GM18870 (cell line): Measurements from ENCODE around the gene ZNF554.
"Not testable (repeated sequence)": the region's sequence is repeated elsewhere in the genome, so short reads cannot be mapped to it uniquely, and the experiment has no call there.

ENCODE experiments used
- ATAC-seq: cut with Tn5 transposase; IDR thresholded peaks from one replicate; pipeline ENCODE4 v1.9.1; 2021; ENCODE audit warnings: moderate library complexity; ENCODE audit not compliant: unreplicated experiment

ZNF554 gene

DNA sequence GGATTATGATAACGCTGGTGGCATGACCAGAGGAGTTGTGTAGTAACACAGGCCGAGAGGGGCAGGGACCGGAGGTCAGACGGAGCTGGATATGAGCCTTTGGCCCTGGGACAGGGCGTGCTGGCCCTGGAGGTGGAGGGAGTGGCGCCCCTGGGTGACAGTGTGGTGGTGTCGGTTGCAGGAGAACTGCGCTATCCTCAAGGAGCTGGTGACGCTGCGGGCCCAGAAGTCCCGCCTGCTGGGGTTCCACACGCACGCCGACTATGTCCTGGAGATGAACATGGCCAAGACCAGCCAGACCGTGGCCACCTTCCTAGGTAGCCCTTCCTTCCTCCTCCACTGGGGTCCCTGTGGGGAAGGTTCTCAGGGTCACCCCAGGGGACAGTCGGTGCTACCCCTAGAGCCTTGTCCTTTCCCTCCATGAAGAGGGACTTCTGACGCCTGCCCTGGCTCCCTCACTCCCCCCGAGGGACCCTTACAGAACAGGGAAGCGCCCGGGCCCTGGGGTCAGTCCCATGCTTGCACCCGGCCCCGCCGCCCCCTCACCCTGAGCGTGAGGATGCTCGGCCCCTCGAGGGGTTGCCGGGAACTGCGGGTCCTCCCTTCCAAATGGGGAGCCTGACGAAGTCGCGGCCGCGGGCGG, 12.8 kb upstream of the ZNF554 start:
- no peak for ATAC-seq

DNA sequence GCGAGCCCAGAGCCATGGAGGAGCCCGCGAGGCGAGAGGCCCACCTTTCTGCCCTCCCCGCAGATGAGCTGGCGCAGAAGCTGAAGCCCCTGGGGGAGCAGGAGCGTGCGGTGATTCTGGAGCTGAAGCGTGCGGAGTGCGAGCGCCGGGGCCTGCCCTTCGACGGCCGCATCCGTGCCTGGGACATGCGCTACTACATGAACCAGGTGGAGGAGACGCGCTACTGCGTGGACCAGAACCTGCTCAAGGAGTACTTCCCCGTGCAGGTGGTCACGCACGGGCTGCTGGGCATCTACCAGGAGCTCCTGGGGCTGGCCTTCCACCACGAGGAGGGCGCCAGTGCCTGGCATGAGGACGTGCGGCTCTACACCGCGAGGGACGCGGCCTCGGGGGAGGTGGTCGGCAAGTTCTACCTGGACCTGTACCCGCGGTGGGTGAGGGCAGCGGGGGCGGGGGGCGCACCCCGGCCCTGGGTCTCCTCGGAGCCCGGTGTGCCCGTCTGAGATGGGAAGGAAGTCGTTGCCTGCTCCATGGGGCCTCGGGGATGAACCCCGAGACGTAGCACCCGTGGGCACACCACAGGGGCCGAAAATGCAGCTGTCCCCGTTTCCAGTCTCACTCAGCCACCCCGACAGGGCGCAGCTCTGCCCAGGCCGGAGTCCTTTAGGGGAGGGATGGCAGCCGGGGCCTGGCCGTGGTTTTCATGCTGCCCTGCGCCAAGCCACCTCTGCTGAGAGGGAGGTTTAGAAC, 12.1 kb upstream of the ZNF554 start:
- ATAC-seq, result no peak

DNA sequence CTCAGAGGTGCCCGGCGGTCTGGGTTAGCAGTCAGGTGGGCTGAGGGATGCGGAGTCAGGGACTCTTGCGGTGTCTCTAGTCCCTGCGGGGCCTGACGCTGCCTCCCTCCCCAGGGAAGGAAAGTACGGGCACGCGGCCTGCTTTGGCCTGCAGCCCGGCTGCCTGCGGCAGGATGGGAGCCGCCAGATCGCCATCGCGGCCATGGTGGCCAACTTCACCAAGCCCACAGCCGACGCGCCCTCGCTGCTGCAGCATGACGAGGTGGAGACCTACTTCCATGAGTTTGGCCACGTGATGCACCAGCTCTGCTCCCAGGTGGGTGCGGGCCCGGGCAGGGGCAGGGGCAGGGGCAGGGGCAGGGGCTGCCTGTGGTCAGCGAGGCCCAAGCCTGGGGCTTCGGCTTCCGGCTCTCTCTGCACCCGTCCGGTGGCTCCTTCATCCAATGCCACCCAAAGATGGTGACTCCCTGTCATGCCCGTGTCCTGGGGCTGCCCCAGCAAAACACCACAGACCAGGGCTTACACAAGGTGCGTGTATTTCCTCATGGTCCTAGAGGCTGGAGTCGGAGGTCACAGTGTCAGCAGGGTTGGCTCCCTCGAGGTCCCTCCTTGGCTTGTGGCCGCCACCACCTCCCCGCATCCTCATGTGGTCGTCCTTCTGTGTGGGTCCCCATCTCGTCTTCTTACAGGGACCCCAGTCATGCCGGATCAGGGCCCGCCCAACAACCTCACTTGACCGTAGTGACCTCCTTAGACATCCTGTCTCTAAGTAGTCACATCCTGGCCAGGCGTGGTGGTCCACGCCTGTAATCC, 11.3 kb upstream of the ZNF554 start:
- ATAC-seq, result no peak

DNA sequence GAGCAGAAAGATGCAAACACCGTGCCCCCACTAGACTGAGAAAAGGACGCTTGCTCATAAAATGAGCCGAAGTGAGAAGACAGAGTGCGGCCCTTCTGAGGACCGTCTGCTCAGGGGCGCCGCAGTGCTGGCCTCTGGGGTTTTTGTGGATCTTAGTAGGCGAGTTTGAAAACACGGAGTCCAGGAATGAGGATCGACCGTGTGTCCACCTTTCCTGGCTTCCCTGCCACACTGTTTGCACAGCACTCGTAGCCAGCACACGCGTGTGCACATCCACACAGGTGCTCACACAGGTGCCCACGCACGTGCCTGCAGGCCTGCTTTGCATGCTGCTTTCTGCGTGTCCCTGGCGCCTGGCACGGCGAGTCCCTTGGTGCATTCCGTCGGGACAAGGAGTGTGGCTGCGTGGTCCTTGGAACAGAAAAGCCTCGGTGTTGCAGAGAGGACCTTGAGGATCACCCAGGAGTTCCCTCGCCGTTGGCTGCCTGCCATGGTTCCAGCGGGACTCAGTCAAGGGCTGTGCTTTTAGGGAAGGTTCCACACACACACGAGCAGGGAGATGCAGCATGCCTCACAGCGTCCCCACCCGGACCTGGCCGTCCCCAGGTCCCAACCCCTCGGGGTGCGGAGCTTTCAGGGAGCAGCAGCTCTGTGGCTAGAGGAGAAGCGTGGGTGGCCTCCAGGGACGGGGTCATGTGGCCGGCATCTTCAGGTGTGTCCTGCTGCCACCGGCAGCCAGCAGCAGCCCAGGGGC, 10.1 kb upstream of the ZNF554 start:
- no peak for ATAC-seq

DNA sequence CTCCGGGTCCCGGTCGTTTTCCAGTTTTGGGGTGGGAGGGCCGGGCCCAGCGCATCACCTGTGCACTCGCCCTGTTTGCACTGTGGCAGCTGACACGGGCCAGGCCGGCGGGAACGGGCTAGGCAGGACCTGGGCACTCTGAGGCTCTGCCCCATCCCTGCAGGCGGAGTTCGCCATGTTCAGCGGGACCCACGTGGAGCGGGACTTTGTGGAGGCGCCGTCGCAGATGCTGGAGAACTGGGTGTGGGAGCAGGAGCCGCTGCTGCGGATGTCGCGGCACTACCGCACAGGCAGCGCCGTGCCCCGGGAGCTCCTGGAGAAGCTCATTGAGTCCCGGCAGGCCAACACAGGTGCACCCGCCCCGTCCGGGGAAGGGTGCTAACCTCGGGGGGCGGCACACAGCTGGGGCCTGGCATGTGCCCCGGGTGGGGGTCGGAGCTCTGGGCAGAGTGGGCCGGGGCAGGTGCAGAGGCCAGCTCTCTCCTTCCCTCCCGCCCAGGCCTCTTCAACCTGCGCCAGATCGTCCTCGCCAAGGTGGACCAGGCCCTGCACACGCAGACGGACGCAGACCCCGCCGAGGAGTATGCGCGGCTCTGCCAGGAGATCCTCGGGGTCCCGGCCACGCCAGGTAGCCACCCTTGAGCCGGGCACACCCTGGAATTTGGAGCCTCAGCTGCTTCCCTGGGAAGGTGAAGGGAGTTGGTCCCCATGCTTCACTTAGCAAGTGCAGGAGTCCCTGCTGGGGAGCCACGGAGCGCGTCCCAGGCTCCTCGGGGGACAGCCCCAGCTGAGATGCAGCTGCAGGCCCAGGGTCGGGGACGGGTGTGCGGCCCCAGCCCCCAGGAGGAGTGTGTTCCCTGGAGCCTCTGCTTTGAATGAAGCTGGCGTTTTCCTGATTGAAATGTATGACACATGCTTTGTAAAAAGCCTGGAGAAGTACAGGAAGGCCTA, 9.3 kb upstream of the ZNF554 start:
- no peak for ATAC-seq

DNA sequence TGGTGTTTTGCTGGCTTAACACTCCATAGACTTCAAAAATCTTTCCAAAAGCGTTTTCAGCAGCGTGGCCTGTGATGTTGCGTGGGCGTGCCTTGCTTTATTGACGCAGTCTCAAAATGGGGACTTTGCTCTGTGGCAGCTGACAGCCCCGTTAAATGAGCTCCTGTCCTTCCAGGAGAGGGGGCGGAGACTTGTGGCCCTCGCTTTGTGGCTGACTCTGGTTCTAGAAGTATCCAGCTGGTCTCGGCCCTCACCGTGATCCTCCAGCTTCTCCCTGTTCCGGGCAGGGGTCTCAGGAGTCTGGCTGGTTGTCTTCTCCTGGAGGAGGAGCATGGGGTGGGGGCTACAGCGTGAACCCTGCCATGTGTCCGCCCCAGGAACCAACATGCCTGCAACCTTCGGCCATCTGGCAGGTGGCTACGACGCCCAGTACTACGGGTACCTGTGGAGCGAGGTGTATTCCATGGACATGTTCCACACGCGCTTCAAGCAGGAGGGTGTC, 8.4 kb upstream of the ZNF554 start:
- ATAC-seq, result no peak

DNA sequence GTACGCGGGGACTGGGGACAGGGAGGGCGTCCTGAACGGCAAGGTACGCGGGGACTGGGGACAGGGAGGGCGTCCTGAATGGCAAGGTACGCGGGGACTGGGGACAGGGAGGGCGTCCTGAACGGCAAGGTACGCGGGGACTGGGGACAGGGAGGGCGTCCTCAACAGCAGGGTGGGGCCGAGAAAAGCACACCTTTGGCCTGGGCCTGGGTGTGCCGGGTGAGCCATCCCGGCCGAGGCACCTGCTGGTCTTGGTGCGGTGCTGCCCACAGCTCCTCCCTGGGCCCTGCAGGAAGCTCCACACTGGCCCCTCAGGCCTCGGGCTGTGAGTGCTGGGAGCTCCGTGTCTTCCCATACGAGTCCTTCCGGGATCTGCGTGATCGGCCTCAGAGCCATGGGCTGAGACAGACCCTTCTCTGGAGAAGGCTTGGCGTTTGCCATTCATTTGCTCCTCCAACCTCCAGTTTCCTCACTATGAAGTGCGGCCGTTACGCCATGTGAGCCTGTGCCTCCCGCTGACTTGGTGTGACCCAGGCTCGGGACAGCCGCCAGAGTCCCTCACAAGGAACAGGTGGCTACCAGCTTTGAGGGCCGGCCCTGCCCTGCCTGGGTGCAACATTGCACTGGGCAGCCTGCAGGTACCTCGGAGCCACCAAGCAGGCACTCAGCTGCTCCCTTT, 7.8 kb upstream of the ZNF554 start:
- no peak for ATAC-seq

DNA sequence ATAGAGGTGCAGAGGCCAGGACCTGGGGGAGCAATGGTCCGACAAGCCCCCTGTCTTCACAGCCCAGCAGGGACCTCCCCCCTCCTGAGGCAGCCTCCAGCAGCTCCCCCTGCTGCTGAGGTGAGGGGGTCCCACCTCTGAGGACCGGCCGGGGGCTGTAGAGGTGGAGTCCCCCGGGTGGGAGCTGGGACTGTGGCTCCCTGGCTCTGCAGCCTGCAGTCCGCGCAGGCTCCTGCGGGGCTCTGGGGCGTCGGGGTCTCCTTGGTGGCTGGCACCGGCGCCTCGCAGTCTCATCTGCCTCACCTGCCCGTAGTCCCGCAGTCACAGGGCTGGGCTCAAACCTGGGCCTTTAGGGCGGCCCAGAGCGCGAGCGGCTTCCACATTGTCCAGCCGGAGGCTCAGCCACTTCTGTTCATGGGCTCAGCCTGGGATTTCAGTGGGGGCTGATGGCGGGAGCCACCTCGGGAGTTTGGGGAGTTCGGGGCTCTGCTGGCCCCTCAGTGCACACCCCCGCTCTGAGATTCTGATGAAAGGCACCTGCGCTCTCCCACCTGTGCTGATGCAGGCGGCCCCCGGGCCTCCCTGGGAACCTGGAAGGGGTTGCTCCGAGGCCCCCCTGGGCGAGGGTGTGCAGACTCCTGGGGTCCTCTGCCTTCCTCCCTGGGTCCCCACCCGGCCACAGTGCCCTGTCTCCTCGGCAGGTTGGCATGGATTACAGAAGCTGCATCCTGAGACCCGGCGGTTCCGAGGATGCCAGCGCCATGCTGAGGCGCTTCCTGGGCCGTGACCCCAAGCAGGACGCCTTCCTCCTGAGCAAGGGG, 7.0 kb upstream of the ZNF554 start:
- no peak for ATAC-seq

DNA sequence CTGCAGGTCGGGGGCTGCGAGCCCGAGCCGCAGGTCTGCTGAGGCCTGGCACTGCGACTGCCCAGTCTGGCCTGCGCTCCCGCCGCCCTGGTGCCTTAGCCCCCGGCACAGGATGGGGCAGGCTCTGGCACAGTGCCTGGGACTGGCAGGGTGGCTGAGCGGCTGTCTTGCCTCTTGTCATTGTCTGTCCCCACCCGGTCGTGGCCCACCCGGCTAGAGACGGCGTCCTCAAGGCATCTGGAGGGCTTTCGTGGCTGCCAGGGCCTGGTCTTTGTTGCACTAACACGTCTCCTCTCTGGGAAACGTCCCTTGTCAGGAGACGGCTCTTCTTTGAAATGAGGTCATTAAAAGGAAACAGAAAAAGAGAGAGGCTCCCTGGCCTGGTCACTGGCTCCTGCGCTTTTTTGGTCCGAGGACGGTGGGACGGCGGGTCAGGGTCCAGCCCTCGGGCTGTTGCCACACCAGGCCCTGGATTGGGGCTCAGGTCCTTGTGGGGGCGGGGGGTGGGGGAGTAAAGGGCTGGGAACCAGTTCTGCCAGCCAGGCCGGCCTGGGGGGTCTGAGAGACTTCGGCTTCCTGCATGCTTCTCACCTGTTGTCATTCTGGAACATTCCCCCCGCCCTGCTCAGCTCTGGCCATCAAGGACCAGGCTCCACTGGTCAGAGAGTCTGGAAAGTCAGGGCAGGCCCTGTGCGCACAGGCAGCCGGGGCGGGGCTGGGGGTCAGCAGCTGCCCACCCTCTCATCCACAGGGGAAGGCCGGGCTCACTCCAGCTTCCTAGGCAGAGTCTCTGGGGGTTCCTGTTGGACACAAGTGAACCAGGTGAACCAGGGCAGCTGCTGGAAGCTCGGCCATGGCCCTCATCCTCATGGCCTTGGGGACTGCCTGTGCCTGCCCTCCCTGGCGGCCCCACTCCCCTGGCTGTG, 6.2 kb upstream of the ZNF554 start:
- ATAC-seq, result no peak

DNA sequence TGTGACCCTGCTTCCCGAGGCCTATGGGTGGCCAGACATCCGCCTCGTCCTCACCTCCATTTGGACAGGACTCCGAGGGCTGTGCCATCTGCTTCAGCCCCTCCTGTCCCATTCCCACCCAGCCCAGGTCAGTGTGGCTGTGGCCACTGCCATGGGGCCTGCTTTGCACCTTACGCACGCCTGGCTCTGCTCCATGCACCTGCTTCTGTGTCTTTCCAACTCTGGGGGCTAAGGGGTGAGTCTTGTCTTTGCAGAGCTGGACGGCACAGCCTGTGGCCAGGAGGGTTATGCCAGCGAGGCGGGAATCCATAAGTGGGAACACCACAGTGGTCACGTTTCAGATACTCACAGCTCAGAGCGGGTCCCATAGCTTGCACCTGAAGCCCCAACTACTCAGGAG, 5.2 kb upstream of the ZNF554 start:
- no peak for ATAC-seq

DNA sequence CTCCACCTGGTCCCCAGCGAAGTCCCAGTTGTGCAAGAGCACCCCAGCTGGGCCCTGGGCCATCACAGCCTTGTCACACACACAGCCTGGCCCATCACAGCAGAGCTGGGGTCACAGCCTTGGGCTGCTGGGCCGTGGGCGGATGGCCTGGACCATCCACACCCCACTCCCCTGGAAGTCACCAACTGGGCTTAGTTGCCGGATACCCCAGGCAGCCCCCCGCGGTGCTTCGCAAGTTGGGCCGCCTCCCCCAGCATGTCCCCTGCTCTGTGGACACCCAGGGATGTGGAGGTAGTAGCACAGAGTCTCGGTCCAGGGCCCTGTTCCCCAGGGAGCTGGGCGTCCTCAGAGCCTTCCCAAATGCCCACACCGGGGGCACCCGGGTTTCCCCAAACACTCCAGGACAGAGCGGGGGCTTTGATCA, 4.5 kb upstream of the ZNF554 start:
- ATAC-seq, result no peak

DNA sequence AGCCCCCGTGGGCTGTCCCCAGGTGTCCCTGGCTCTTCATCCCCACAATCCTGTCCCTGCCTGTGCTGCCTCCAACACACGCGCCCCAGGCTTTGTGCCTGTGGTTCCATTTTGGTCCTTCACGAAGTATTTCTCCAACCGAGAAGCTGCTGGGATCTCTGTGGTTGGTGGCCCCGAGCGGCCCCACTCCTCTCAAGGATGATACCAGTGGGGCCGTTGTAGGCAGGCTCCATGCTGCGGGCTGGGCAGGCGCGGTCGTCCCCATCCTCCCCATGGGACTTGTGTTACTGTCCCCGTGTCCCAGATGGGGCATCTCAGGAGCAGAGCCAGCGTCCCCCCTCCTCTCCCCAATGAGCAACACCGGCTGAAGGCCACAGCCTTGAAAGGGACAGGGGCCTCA, 3.7 kb upstream of the ZNF554 start:
- ATAC-seq, result no peak

DNA sequence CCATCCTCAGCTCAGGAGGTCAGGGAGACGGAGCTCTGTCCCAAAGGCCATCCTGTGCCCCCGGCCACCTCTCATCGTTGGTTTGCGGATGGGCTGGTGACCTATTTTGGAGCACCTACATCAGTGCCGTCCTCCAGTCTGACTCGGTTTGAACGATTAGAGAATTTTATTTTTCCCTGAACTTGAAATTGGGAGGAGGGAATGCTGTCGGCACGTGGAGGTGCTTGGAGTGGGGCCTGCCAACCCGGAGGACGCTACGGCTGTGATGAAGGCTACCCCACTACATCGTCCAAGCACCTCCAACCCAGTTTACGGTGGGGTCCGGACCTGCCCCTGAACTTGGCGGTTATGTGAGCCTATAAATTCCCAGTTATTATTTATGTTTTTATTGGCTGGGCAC, 3.0 kb upstream of the ZNF554 start:
- no peak for ATAC-seq

DNA sequence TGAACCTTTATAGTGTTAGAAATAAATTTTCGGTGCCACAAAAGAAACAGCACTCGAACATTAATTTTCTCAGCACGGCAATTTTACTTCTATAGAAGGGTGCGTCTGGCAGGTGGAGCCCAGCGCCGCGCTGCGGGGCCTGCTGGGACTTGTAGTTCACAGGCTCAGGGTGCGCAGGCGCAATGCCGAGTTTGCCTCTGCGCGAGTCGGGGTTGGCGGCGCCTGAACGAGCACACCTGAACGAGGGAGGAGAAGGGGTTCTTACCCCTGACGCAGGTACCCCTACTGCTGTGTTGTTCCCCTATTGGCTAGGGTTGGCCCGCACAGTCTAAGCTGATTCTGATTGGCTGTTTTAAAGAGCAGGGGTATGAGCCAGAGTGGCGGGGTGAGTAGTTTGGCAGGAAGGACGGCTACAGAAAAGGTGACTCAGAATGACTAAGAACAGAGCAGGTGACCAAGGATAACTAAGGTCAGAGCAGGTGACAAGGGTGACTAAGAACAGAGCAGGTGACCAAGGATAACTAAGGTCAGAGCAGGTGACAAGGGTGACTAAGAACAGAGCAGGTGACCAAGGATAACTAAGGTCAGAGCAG, 2.3 kb upstream of the ZNF554 start:
- ATAC-seq, result not testable (repeated sequence)

DNA sequence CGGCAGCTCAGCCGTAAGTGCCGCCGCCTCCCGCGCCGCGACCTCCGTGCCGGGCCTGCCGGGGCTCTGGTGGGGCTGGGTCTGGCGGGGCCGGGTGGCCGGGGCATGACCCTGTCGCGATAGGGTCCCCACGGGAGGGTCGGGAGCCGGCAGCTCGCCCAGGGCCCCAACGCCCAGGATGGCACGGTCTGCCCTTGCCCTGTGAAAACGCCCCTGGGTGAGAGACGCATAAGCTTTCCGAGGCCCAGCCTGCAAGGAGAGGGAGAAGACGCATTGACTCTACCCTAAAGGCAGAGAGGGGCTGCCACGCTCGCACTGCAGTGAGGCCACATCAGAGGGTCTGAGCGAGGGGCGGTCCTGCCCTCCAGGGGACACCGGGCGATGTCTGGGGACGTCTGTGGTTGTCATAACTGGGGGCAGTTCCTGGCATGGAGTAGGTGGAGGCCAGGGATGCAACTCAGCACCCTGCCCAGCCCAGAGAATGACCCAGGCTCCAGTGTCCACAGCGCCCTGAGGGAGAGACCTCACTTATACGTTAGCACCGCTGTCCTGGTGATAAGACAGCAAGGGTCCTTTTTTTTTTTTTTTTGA, 539 bp downstream of the ZNF554 start:
- ATAC-seq, result no peak

DNA sequence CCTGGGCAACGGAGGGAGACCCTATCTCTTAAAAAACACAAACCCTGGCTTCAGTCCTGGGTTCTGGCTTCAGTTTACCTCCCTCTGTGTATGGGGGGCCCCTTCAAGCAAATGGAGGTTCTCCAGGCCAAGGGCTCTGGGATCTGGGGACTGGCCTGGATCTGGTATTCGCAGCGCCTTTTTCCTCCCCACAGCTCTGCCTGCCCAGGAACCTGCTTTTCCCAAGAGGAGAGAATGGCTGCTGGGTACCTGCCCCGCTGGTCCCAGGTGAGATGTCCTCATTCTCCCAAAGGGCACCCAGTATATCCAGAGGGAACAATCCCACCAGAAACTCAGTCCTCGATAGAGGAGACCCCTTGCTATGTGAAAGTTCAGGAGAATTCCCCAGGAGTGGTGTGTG, 3.2 kb downstream of the ZNF554 start:
- no peak for ATAC-seq

DNA sequence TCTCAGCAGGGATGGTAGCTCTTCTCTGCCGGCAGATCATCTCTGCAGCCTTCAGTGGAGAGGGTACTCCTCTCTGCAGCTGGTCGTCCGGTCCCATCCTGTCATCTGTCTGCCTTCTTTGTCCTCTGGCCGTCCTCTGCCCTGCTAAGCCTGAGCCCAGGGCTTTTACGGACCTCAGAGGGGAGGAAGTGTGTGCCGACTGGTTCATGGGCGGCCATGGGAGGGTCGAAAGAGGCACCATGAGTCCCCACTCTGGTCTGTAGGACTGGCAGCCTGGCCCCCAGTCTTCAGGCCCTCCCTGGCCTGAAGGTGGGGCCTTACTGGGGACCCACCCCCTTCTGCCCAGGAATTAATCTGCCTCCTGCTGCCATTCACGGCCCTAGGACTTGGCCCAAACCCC, 4.0 kb downstream of the ZNF554 start:
- no peak for ATAC-seq
